GM10847 (cell line): ENCODE results near the gene AKT1.

Experiments used
- POLR2A ChIP-seq: IDR thresholded peaks from 2 replicates; pipeline ENCODE4 v1.6.1; 2011; ENCODE audit not compliant: insufficient read length; ENCODE audit errors: extremely low read depth

The AKT1 gene

GRCh38 chr14:104794099-104794498, 1.4 kb downstream of the AKT1 start:
- no peak for TF ChIP-seq POLR2A

DNA sequence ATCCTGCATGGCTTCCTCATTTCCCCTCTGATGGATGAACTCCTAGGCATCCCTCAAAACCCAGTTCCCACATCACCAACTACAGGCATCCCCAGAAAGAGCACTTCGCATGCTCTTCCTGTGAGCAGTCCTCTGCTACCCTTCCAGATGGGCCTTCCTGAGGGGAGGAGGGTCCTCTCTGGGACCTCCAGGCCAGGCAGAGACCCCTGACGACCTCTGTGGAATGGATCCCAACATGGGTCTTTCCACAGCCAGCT, 1.9 kb downstream of the AKT1 start:
- no peak for TF ChIP-seq POLR2A

- TF ChIP-seq POLR2A, result no peak
Measured at GRCh38 chr14:104792945-104793702, 2.4 kb downstream of the AKT1 start.

- TF ChIP-seq POLR2A, result no peak
Measured at GRCh38 chr14:104792101-104792884, 3.3 kb downstream of the AKT1 start.

GRCh38 chr14:104791425-104791824, 4.1 kb downstream of the AKT1 start:
- TF ChIP-seq POLR2A, result no peak

DNA sequence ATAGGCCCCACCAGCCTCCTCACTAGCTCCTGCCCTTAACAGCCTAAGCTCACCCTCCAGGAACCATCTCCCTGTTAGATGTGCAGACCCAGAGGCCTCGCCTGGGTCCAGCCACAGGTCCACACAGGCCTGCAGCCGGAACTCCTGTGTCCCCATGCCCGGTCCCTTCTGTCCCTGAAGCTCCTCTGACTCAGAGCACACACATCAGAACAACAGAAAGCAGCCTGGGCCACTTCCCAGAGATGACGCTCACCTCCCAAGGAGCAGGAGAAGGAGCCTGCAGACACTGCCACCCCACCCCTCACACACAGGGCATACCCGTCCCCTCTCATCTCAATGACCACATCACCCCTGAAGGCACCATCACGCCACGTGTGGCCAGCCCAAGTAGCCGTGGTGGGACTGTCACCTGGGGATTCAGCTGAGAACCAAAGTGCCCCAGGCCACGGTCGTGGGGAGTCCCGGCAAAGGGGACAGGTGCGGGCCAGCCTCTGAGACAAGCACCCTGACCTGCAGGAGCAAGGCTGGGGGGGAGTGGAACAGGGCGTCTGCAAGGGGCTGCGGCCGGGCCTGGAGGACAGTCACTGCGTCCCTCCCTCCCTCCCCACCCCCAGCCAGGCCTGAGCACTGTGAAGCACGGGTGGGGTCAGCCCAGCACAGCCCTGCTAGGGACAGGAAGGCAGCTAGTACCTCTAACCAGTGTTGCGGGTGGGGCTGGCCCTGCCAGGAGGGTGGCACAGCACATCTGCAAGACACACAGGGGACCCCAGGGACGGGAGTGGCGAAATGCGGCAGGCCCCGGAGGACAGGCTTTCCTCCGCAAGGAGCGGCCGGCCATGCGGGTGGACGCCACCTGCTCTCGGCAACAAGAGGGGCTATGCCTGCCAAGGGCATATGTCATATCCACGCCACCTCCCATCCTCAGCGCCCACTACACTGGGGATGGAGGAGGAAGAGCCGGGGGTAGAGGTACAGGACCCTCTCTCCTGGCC, 5.5 kb downstream of the AKT1 start:
- TF ChIP-seq POLR2A, result no peak

DNA sequence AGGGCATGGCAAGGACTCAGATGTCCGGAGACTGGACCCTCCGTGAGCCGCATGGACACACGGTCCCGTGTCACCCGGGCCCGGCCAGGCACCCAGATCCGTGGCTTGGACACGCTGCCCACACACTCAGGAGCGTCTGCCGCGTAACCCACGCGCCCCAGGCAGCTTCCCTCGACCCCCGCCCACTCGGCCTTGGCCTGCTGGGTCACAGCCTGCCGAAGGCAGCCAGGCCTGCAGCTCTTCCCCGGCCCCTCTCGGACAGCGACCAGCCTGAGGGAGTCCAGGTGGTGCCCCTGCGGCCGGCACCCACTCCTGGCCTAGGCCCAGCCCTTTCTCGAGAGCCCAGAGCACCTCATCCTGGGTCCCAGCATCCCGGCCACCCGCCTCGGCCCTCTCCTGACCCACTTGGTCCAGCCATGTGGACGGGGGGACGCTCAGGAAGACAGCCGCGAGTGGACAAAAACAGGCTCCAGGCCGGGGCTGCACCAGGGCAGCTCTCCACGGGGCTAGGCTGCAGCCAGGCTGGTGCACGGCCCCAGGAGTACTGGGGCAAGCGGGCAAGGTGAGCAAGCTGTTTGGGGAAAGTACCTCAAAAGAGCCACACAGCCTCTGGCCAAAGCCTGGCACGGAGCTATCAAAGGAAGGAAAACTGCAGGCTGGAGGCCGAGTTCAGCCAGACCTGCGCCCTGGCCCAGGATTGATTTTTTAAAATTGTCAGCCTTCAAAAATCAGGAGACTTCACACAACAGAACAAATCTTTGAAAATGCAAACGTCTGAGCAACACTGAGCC, 6.5 kb downstream of the AKT1 start:
- TF ChIP-seq POLR2A, result no peak

GRCh38 chr14:104788161-104788818, 7.3 kb downstream of the AKT1 start:
- no peak for TF ChIP-seq POLR2A

- no peak for TF ChIP-seq POLR2A
Measured at GRCh38 chr14:104787736-104788135, 7.8 kb downstream of the AKT1 start.

DNA sequence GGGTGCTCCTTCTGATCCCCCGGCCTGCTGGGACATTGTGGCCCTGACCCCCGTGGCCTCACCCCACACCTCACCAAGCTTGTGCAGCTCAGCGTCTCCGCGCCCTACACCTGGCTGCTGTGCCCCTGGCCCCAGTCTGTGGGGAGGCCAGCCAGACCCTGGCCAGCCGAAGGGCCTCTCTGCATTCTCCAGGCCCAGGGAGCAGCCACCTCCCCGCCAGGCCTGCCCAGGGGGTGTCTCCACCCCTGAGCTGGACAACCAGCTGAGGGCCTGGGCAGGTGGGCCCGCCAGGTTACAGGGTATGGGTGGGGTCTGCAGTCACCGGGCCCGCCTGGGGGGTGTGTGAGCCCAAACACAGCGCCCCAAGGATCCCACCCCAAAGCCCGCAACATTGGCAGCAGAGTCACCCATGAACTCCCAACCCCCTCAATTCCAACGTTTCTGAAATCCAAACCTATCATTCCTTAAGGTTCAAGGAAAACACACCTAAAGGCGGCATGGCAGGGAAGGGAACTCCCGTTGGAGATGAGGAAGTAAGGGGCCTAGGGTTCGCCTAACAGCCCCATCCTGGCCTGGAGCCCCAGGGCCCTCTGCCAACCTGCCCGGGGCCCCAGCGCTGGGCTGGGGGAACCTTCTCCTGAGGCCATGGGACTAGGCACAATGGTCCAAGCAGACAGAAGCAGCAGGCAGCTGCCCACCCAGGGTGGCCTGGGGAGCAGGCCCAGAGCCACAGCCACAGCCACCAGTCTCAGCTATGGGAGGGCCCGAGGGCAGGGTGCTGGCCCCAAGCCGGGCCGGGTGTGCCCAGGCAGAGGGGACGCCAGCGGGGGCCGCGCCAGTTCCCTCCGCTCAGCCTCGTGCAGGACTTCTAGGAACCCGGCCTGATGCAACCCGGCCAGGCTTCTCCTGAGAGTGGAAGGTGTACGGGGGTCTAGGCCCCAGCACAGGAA, 8.5 kb downstream of the AKT1 start:
- TF ChIP-seq POLR2A, result no peak

- no peak for TF ChIP-seq POLR2A
Measured at GRCh38 chr14:104786091-104786586, 9.4 kb downstream of the AKT1 start.

DNA sequence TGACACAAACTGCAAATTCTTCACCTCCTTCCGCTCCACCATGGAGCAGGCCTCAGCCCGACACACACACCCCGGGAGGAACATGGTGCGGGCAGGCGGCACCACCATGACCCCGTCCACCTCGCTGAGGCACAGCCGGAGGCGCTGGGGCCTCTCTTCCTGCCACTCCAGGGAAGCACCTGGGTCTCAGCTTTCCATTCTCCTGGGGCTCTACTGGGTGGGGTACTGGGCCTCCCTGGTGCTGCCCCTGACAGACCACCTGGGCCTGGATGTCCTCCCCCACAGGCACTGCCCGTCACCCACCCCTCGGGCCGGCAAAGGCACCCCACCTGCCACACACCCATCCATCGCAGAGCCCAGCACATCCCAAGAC, 9.9 kb downstream of the AKT1 start:
- no peak for TF ChIP-seq POLR2A

DNA sequence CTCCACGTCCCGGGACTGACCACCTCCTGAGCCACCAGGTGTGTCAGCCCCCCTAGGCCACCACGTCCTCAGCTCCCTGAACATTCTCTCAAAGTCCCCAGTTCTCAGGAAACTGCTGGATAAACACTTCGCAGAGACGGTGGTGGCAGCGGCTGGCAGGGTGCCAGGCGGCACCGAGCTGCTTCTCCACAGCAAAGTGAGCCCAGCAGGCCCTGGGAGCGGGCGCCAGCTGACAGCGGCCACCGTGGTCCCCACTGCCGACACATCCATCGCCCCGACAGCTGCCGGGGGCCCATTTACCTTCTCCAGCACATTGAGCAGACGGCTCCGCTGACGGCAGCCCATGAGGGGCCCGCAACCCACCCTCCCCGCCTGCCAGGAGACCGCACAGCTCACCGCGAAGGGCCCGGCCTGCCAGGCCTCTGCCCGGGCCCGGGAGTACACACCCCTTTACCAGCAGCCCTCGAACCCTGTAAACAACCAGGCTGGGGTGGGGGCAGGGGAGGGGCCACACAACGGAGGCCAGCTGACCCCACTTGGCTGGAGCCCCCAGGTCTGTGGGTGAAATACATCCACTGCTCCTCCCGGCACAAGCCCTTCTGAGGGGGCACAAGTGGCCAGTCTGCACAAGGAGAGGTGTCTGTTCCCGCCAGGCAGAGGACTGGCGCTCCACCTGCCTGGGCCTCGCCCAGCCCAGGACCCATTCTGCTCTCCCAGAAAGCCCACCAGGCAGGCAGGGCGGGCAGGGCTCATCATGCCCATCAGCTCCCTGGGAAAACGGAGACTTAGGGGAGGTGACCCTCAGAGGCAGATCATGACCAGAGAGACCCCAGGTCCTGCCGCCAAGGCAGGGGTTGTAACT, 10.5 kb downstream of the AKT1 start:
- TF ChIP-seq POLR2A, result no peak

DNA sequence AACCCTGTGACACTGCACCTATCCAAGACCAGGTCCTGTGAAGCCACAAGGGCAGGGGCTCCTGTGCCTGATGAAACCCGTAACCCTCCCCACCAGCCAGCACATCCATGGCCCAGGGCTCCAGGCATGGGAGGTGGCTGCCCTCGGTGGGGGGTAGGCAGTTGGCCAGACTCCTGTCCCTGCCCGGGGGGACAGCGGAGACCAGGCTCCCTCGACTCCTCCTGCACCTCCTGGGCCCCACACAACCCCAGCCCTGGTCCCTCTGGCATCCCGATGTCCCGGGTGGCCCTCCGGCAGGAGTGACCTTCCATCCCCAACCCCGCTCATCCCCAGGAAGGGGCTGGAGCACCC, 11.4 kb downstream of the AKT1 start:
- TF ChIP-seq POLR2A, result no peak
